ENCODE results near the gene ACKR2.

DNA sequence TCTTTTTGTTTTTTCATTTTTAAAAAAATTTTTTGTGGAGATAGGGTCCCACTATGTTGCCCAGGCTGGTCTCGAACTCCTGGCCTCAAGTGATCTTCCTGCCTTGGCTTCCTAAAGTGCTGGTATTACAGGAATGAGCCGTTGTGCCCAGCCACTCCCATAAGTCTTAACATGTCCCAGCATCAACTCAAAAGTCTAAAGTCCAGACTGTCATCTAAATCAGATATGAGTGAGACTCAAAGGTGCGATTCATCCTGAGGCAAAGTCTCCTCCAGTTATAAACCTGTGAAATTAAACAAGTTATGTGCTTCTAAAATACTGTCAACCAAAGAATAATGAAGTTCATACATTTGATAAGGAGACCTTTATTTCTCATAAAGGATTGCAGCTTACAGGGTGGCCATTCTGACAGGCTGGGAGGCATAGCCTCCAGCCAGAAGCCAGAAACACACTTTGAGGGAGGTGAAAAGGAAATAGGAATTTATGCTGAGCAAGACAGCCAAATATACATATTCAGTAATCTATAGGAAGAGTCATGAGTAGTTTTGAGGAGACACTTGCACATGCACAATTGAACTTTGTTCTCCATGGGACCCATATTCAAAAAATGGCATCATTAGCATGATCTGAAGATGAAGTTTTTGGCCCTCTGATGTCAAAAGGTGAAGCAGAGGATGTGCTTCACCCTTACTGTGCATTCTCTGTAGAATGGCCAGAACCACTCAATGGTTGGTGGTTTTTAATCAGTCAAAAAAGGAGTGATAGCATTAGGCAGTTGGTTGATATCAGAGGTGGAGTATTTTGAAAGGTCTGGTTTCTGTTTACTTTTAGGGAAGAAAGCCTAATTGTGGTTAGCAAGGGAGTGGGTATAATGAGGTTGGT lies 85.7 kb downstream of the ACKR2 start:
- TF ChIP-seq CTCF (conservative IDR thresholded peaks at IDR 0.05; ENCODE audit: low read length), result no peak
- no peak for TF ChIP-seq EZH2phosphoT487 (IDR thresholded peaks at IDR 0.05; ENCODE audit: borderline replicate concordance)
